GM12878 (cell line): ENCODE data around the gene ERVH48-1. TPM values are rescaled to one million over a fixed set of nuclear protein-coding genes. Genes with fewer than 3 reads are reported as not detected.

ENCODE experiments used
- ATF3 ChIP-seq: IDR thresholded peaks from 2 replicates; pipeline ENCODE4 v1.6.1; 2011; ENCODE audit warnings: low read depth, mild to moderate bottlenecking, low read length, moderate library complexity, borderline replicate concordance; ENCODE audit errors: extremely low read depth
- CREM ChIP-seq: IDR thresholded peaks from 2 replicates; pipeline ENCODE4 v1.6.1; 2014; ENCODE audit warnings: antibody characterized with exemption, low read depth
- FOXK2 ChIP-seq: fragments of 450-650 bp; IDR thresholded peaks from 2 replicates; pipeline ENCODE4 v1.6.1; 2017; ENCODE audit warnings: mild to moderate bottlenecking, moderate library complexity
- IKZF1 ChIP-seq: fragments of 450-650 bp; conservative IDR thresholded peaks from 2 replicates; pipeline ENCODE4 v1.6.1; 2017; ENCODE audit warnings: antibody characterized with exemption, mild to moderate bottlenecking
- POLR2A ChIP-seq: IDR thresholded peaks from 2 replicates; pipeline ENCODE4 v1.6.1; 2011; ENCODE audit warnings: low read depth, mild to moderate bottlenecking, low read length
- SUZ12 ChIP-seq: fragments of 200-600 bp; sonication (generic); IDR thresholded peaks from one replicate; pipeline ENCODE4 v1.6.1; 2018; ENCODE audit warnings: antibody characterized with exemption, mild to moderate bottlenecking; ENCODE audit not compliant: unreplicated experiment
- ZBED1 ChIP-seq: IDR thresholded peaks from 2 replicates; pipeline ENCODE4 v1.6.1; 2016; ENCODE audit warnings: borderline replicate concordance
- ZNF384 ChIP-seq: IDR thresholded peaks from 2 replicates; pipeline ENCODE4 v1.6.1; 2012; ENCODE audit warnings: low read depth, mild to moderate bottlenecking, low read length, improper control_type of control experiment, borderline replicate concordance
- ZNF592 ChIP-seq: fragments of 450-650 bp; IDR thresholded peaks from 2 replicates; pipeline ENCODE4 v1.6.1; 2017; ENCODE audit warnings: mild to moderate bottlenecking, moderate library complexity
- polyA plus RNA-seq, 11 experiments: library from polyadenylated mRNA; depleted of rRNA in 4 of 11; unstranded in 6 of 11; stranded (reverse) in 5 of 11; fragments of >200 nt; fragmentation: Nextera tagmentation in 4 of 11; fragmentation: Illumina TruSeq in 1 of 11; extraction: Ambion mirVana in 4 of 11; extraction: Trizol in 1 of 11; gene quantifications; 1 replicate in 1 of 11; 2 replicates in 10 of 11; pipeline versions ENCODE4 v1.2.1 to v1.2.3, GENCODE V29; 2011 to 2016; ENCODE audit warnings: inconsistent platforms in 2 of 11, missing spikeins in 2 of 11, low read depth in 1 of 11
- total RNA-seq, 4 experiments: library from RNA; depleted of rRNA in 3 of 4; stranded (reverse); fragments of >200 nt in 3 of 4; fragmentation: Illumina TruSeq in 1 of 4; extraction: Trizol in 1 of 4; gene quantifications; 2 replicates each; pipeline versions ENCODE4 v1.2.1 to v1.2.3, GENCODE V29; 2013 to 2021
- TF ChIP-seq, protein P1 (sequence below): fragments of 450-650 bp; formaldehyde crosslinking; IDR thresholded peaks from 2 replicates; pipeline ENCODE4 v1.4.0; 2022; ENCODE audit warnings: mild to moderate bottlenecking, moderate library complexity
- TF ChIP-seq, protein P2 (sequence below): fragments of 450-650 bp; IDR thresholded peaks from 2 replicates; pipeline ENCODE4 v1.6.1; 2017; ENCODE audit warnings: borderline replicate concordance
- TF ChIP-seq, protein P3 (sequence below), 3 experiments: IDR thresholded peaks in 2 of 3; conservative IDR thresholded peaks in 1 of 3; 2 replicates each; pipeline ENCODE4 v1.5.1; 2011; ENCODE audit warnings: low read depth in 3 of 3, low read length in 3 of 3, mild to moderate bottlenecking in 3 of 3, control low read depth in 2 of 3, moderate library complexity in 2 of 3, inconsistent platforms in 1 of 3, mixed read lengths in 1 of 3; ENCODE audit not compliant: control insufficient read depth in 2 of 3, insufficient read depth in 1 of 3; ENCODE audit errors: extremely low read depth in 1 of 3
- TF ChIP-seq, protein P4 (sequence below): IDR thresholded peaks from 2 replicates; pipeline ENCODE4 v1.6.1; 2012; ENCODE audit warnings: mild to moderate bottlenecking, low read depth, low read length

Gene ERVH48-1
- total and polyA plus RNA-seq, 10 of the 15 experiments (the other 5 are each of a cell fraction or from before 2014, with no cell fraction given) = 0.03 to 0.30 (median 0.13) TPM; not detected in 7

- peak; percentile 68; the same call in 1 of the 2 replicates for TF ChIP-seq IKZF1
- TF ChIP-seq ZNF384 = no peak
- TF ChIP-seq SUZ12 = no peak
- TF ChIP-seq CREM = no peak
- TF ChIP-seq, protein P1, sequence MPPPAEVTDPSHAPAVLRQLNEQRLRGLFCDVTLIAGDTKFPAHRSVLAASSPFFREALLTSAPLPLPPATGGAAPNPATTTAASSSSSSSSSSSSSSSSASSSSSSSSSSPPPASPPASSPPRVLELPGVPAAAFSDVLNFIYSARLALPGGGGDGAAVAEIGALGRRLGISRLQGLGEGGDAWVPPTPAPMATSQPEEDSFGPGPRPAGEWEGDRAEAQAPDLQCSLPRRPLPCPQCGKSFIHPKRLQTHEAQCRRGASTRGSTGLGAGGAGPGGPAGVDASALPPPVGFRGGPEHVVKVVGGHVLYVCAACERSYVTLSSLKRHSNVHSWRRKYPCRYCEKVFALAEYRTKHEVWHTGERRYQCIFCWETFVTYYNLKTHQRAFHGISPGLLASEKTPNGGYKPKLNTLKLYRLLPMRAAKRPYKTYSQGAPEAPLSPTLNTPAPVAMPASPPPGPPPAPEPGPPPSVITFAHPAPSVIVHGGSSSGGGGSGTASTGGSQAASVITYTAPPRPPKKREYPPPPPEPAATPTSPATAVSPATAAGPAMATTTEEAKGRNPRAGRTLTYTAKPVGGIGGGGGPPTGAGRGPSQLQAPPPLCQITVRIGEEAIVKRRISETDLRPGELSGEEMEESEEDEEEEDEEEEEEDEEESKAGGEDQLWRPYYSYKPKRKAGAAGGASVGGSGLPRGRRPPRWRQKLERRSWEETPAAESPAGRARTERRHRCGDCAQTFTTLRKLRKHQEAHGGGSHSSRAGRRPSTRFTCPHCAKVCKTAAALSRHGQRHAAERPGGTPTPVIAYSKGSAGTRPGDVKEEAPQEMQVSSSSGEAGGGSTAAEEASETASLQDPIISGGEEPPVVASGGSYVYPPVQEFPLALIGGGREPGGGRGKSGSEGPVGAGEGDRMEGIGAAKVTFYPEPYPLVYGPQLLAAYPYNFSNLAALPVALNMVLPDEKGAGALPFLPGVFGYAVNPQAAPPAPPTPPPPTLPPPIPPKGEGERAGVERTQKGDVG (CRISPR knock-in tag) = no peak
- TF ChIP-seq, protein P2, sequence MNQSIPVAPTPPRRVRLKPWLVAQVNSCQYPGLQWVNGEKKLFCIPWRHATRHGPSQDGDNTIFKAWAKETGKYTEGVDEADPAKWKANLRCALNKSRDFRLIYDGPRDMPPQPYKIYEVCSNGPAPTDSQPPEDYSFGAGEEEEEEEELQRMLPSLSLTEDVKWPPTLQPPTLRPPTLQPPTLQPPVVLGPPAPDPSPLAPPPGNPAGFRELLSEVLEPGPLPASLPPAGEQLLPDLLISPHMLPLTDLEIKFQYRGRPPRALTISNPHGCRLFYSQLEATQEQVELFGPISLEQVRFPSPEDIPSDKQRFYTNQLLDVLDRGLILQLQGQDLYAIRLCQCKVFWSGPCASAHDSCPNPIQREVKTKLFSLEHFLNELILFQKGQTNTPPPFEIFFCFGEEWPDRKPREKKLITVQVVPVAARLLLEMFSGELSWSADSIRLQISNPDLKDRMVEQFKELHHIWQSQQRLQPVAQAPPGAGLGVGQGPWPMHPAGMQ = no peak
- TF ChIP-seq, protein P3, sequence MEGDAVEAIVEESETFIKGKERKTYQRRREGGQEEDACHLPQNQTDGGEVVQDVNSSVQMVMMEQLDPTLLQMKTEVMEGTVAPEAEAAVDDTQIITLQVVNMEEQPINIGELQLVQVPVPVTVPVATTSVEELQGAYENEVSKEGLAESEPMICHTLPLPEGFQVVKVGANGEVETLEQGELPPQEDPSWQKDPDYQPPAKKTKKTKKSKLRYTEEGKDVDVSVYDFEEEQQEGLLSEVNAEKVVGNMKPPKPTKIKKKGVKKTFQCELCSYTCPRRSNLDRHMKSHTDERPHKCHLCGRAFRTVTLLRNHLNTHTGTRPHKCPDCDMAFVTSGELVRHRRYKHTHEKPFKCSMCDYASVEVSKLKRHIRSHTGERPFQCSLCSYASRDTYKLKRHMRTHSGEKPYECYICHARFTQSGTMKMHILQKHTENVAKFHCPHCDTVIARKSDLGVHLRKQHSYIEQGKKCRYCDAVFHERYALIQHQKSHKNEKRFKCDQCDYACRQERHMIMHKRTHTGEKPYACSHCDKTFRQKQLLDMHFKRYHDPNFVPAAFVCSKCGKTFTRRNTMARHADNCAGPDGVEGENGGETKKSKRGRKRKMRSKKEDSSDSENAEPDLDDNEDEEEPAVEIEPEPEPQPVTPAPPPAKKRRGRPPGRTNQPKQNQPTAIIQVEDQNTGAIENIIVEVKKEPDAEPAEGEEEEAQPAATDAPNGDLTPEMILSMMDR (IDR thresholded peaks at IDR 0.05 in 2 of 3, conservative IDR thresholded peaks at IDR 0.05 in 1 of 3; ENCODE audit: control insufficient read depth in 2 of 3, extremely low read depth in 1 of 3, insufficient read depth in 1 of 3, low read depth in 3 of 3, low read length in 3 of 3) = peak; percentile 76 to 83 (median 81)
- no peak for TF ChIP-seq ZBED1
- TF ChIP-seq FOXK2 = no peak
- no peak for TF ChIP-seq ATF3
- peak; percentile 60 for TF ChIP-seq POLR2A
- TF ChIP-seq, protein P4, sequence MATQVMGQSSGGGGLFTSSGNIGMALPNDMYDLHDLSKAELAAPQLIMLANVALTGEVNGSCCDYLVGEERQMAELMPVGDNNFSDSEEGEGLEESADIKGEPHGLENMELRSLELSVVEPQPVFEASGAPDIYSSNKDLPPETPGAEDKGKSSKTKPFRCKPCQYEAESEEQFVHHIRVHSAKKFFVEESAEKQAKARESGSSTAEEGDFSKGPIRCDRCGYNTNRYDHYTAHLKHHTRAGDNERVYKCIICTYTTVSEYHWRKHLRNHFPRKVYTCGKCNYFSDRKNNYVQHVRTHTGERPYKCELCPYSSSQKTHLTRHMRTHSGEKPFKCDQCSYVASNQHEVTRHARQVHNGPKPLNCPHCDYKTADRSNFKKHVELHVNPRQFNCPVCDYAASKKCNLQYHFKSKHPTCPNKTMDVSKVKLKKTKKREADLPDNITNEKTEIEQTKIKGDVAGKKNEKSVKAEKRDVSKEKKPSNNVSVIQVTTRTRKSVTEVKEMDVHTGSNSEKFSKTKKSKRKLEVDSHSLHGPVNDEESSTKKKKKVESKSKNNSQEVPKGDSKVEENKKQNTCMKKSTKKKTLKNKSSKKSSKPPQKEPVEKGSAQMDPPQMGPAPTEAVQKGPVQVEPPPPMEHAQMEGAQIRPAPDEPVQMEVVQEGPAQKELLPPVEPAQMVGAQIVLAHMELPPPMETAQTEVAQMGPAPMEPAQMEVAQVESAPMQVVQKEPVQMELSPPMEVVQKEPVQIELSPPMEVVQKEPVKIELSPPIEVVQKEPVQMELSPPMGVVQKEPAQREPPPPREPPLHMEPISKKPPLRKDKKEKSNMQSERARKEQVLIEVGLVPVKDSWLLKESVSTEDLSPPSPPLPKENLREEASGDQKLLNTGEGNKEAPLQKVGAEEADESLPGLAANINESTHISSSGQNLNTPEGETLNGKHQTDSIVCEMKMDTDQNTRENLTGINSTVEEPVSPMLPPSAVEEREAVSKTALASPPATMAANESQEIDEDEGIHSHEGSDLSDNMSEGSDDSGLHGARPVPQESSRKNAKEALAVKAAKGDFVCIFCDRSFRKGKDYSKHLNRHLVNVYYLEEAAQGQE = no peak
- TF ChIP-seq ZNF592 = no peak
Observed at GRCh38 chr21:42923553-42924432, 1.6 kb downstream of the ERVH48-1 start (continued).
